GM23248 (cell line): ENCODE measurements around the gene RICTOR. TPM values are rescaled to one million over a fixed set of nuclear protein-coding genes. Genes with fewer than 3 reads are reported as not detected.

ENCODE experiments used
- DNase-seq: peaks from one replicate; pipeline ENCODE4 v3.0.0-alpha.2; 2015
- H2AFZ ChIP-seq: fragments of 200-600 bp; sonication (generic); 2 replicates; pipeline ENCODE4 v1.6.1; 2016; ENCODE audit warnings: antibody characterized with exemption
- H3F3A ChIP-seq: fragments of 200-600 bp; sonication (generic); 2 replicates; pipeline ENCODE4 v1.6.1; 2016; ENCODE audit warnings: mild to moderate bottlenecking, antibody characterized with exemption, mixed run types; ENCODE audit not compliant: insufficient read depth
- H3K27ac ChIP-seq: fragments of 200-600 bp; sonication (generic); 2 replicates; pipeline ENCODE4 v1.5.1; 2016; ENCODE audit warnings: mild to moderate bottlenecking
- H3K27me3 ChIP-seq: fragments of 200-600 bp; sonication (generic); replicated peaks from 2 replicates; pipeline ENCODE4 v1.6.1; 2016; ENCODE audit warnings: mild to moderate bottlenecking; ENCODE audit not compliant: insufficient read depth
- H3K36me3 ChIP-seq: fragments of 200-600 bp; sonication (generic); 2 replicates; pipeline ENCODE4 v1.6.1; 2016; ENCODE audit warnings: low read depth, mild to moderate bottlenecking
- H3K4me1 ChIP-seq: fragments of 200-600 bp; sonication (generic); 2 replicates; pipeline ENCODE4 v1.6.1; 2016; ENCODE audit warnings: mild to moderate bottlenecking; ENCODE audit not compliant: insufficient read depth
- H3K4me2 ChIP-seq: fragments of 200-600 bp; sonication (generic); one replicate; pipeline ENCODE4 v1.6.1; 2016; ENCODE audit warnings: mild to moderate bottlenecking; ENCODE audit not compliant: unreplicated experiment
- H3K4me3 ChIP-seq: fragments of 200-600 bp; sonication (generic); 2 replicates; pipeline ENCODE4 v1.5.1; 2016; ENCODE audit warnings: mild to moderate bottlenecking
- H3K79me2 ChIP-seq: fragments of 200-600 bp; sonication (generic); 2 replicates; pipeline ENCODE4 v1.6.1; 2016; ENCODE audit warnings: mild to moderate bottlenecking; ENCODE audit not compliant: insufficient read depth
- H3K9ac ChIP-seq: fragments of 200-600 bp; sonication (generic); 2 replicates; pipeline ENCODE4 v1.6.1; 2016; ENCODE audit warnings: mild to moderate bottlenecking
- H3K9me2 ChIP-seq: fragments of 200-600 bp; sonication (generic); 2 replicates; pipeline ENCODE4 v1.6.1; 2016; ENCODE audit warnings: mixed run types, mild to moderate bottlenecking, moderate library complexity; ENCODE audit not compliant: insufficient read depth
- H3K9me3 ChIP-seq: fragments of 200-600 bp; sonication (generic); one replicate; pipeline ENCODE4 v1.6.1; 2017; ENCODE audit warnings: low read depth
- H4K20me1 ChIP-seq: fragments of 200-600 bp; sonication (generic); 2 replicates; pipeline ENCODE4 v1.6.0; 2016; ENCODE audit not compliant: insufficient read depth
- EZH2 ChIP-seq: fragments of 200-600 bp; sonication (generic); IDR thresholded peaks from 2 replicates; pipeline ENCODE4 v1.6.1; 2018; ENCODE audit warnings: antibody characterized with exemption, mild to moderate bottlenecking; ENCODE audit not compliant: insufficient read depth, poor library complexity, severe bottlenecking
- EZH2phosphoT487 ChIP-seq: fragments of 200-600 bp; sonication (generic); IDR thresholded peaks from 2 replicates; pipeline ENCODE4 v1.6.1; 2018; ENCODE audit warnings: antibody characterized with exemption, moderate library complexity, mild to moderate bottlenecking, low read depth; ENCODE audit not compliant: insufficient read depth
- WGBS, 2 experiments: methylation state at CpG; one replicate each; pipeline ENCODE4 v1.1.6; 2015 to 2017; ENCODE audit warnings: low lambda C conversion rate in 2 of 2, low coverage in 1 of 2; ENCODE audit errors: missing lambda C conversion rate in 2 of 2; 5-methylcytosine and 5-hydroxymethylcytosine counted together
- in situ Hi-C: fragments of 300-500 bp; cut with MboI; formaldehyde crosslinking; loops from 2 replicates; pipeline ENCODE4 v1.15.0; 2020
- polyA plus RNA-seq: library from polyadenylated mRNA; unstranded; fragments of >200 nt; fragmentation: Nextera tagmentation; extraction: Ambion mirVana; gene quantifications from 2 replicates; pipeline ENCODE4 v1.2.1, GENCODE V29; 2016
- total RNA-seq: library from RNA; depleted of rRNA; stranded (reverse); fragments of >200 nt; shearing (Covaris generic); gene quantifications from 2 replicates; pipeline ENCODE4 v1.2.3, GENCODE V29; 2014; rRNA removed

The RICTOR gene
- total RNA-seq (12.5 and 17.2 TPM in 2 replicates), polyA plus RNA-seq (5.2 and 5.7 TPM in 2 replicates)

GRCh38 chr5:39074017-39074814, at the start of gene RICTOR:
Gene RICTOR, minus strand, starts transcription at chr5:39074399. Its CDS starts 22 bp downstream, at chr5:39074377.
- H2AFZ ChIP-seq, result peak within 1 kb of the TSS; percentile 90
- H4K20me1 ChIP-seq, result no peaks in the 10 kb centered on the region; the same call in 1 of the 2 replicates
- H3F3A ChIP-seq, result peaks cover 17% of the 10 kb centered on the region; the same call in 1 of the 2 replicates
- peak within 1 kb of the TSS; percentile 95 for H3K4me2 ChIP-seq
- WGBS, 2 experiments, result 0 to 1% methylated on average over 40 to 83 of the region's 94 CpGs
- TF ChIP-seq EZH2, result no peak
- no peak for TF ChIP-seq EZH2phosphoT487
- peak within 1 kb of the TSS; percentile 90 for H3K4me3 ChIP-seq
- no peaks in the 10 kb centered on the region for H3K9me3 ChIP-seq
- H3K36me3 ChIP-seq, result no peaks in the 10 kb centered on the region; the same call in 1 of the 2 replicates
- peak within 1 kb of the TSS; percentile 97 for H3K27ac ChIP-seq
- no peaks in the 10 kb centered on the region for H3K27me3 ChIP-seq
- H3K79me2 ChIP-seq, result peaks cover 48% of the 10 kb centered on the region
- peak; percentile 95 for DNase-seq
- peaks cover 33% of the 10 kb centered on the region for H3K4me1 ChIP-seq
- peak within 1 kb of the TSS; percentile 98 for H3K9ac ChIP-seq
- in situ Hi-C loops, result no loop called here
- H3K9me2 ChIP-seq, result no peaks in the 10 kb centered on the region

- no peak for TF ChIP-seq EZH2
- no peak for TF ChIP-seq EZH2phosphoT487
- in situ Hi-C loops, result no loop called here
- 82 to 98% methylated on average over 2 of the region's 2 CpGs for WGBS, 2 experiments
Observed at GRCh38 chr5:39121922-39122321, 47.7 kb upstream of the RICTOR start.

GRCh38 chr5:39121315-39121714, 47.1 kb upstream of the RICTOR start:
- in situ Hi-C loops, result no loop called here
- Histone ChIP-seq H3K9me3 (no peaks in the 10 kb centered on the region), H3K27ac (no peak overlapping the region), H3K79me2 (no peaks in the 10 kb centered on the region), H3K4me2 (no peak overlapping the region), H3K4me1 (peaks cover 20% of the 10 kb centered on the region), H3K4me3 (no peak overlapping the region), H4K20me1 (no peaks in the 10 kb centered on the region), H3K27me3 (no peaks in the 10 kb centered on the region), H3K9me2 (no peaks in the 10 kb centered on the region), H3K9ac (no peak overlapping the region), H3K36me3 (no peaks in the 10 kb centered on the region), H2AFZ (no peak overlapping the region), H3F3A (no peaks in the 10 kb centered on the region)
- DNase-seq, result peak; percentile 19
- WGBS, 2 experiments, result 48 to 57% methylated on average over 1 of the region's 1 CpG
- TF ChIP-seq EZH2 (no peak), EZH2phosphoT487 (no peak)

More at GRCh38 chr5:39121922-39122321, 47.7 kb upstream of the RICTOR start:
- Histone ChIP-seq H3K4me2 (no peak overlapping the region), H3K27ac (no peak overlapping the region), H4K20me1 (no peaks in the 10 kb centered on the region), H3K9me2 (no peaks in the 10 kb centered on the region), H2AFZ (no peak overlapping the region), H3K27me3 (no peaks in the 10 kb centered on the region), H3K9me3 (no peaks in the 10 kb centered on the region), H3K4me3 (no peak overlapping the region), H3K9ac (no peak overlapping the region), H3K4me1 (peaks cover 14% of the 10 kb centered on the region), H3K36me3 (no peaks in the 10 kb centered on the region), H3K79me2 (no peaks in the 10 kb centered on the region), H3F3A (no peaks in the 10 kb centered on the region)
- DNase-seq, result no peak

GRCh38 chr5:39120052-39120420, 45.8 kb upstream of the RICTOR start:
- TF ChIP-seq EZH2phosphoT487 (no peak), EZH2 (no peak)
- DNase-seq, result no peak
- Histone ChIP-seq H3F3A (no peaks in the 10 kb centered on the region), H3K9ac (no peak overlapping the region), H3K9me2 (no peaks in the 10 kb centered on the region), H3K79me2 (no peaks in the 10 kb centered on the region), H3K4me2 (no peak overlapping the region), H4K20me1 (no peaks in the 10 kb centered on the region), H3K4me3 (no peak overlapping the region), H3K4me1 (peaks cover 20% of the 10 kb centered on the region), H3K9me3 (no peaks in the 10 kb centered on the region), H3K36me3 (no peaks in the 10 kb centered on the region), H2AFZ (no peak overlapping the region), H3K27ac (no peak overlapping the region), H3K27me3 (no peaks in the 10 kb centered on the region)
- WGBS, 2 experiments, result 88 to 96% methylated on average over 1 of the region's 1 CpG
- in situ Hi-C loops, result no loop called here
